ENCODE data around the gene STON1. TPM values are rescaled to one million over a fixed set of nuclear protein-coding genes. Genes with fewer than 3 reads are reported as not detected.

Gene STON1
- total RNA-seq, 1 donor from 2014 or later, result 0.88 TPM

DNA sequence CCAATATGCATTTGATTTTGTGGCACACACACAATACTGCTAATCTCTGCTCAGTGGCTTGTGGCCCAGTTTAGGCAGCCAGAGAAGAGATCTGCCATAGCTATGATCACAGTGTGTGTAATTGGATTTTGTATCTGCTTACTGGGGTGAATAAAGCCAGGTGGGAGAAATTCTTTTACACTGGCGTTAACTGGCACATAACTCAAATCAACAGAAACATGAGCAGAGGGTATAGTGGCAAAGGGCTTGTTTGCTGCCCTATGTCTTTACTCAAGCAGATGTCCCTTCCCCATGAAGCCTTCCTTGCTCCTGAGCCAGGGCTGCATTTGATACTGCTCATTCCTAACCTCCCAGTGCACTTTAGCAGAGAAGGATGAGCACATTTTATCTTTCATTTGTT lies 28.5 kb downstream of the STON1 start:
- no peaks in the 10 kb centered on the region for H3K36me3 ChIP-seq (ENCODE audit: control insufficient read depth, insufficient read depth, low read length)
- no peak overlapping the region for H3K4me3 ChIP-seq (ENCODE audit: low read depth, low read length)
- no peak for DNase-seq (ENCODE audit: low read depth)
- TF ChIP-seq, protein P1, sequence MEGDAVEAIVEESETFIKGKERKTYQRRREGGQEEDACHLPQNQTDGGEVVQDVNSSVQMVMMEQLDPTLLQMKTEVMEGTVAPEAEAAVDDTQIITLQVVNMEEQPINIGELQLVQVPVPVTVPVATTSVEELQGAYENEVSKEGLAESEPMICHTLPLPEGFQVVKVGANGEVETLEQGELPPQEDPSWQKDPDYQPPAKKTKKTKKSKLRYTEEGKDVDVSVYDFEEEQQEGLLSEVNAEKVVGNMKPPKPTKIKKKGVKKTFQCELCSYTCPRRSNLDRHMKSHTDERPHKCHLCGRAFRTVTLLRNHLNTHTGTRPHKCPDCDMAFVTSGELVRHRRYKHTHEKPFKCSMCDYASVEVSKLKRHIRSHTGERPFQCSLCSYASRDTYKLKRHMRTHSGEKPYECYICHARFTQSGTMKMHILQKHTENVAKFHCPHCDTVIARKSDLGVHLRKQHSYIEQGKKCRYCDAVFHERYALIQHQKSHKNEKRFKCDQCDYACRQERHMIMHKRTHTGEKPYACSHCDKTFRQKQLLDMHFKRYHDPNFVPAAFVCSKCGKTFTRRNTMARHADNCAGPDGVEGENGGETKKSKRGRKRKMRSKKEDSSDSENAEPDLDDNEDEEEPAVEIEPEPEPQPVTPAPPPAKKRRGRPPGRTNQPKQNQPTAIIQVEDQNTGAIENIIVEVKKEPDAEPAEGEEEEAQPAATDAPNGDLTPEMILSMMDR (IDR thresholded peaks at IDR 0.05; ENCODE audit: insufficient read depth, low read length, poor library complexity, severe bottlenecking), result no peak
- no peaks in the 10 kb centered on the region for H3K27me3 ChIP-seq (ENCODE audit: control insufficient read depth, insufficient read depth, low read length)

DNA sequence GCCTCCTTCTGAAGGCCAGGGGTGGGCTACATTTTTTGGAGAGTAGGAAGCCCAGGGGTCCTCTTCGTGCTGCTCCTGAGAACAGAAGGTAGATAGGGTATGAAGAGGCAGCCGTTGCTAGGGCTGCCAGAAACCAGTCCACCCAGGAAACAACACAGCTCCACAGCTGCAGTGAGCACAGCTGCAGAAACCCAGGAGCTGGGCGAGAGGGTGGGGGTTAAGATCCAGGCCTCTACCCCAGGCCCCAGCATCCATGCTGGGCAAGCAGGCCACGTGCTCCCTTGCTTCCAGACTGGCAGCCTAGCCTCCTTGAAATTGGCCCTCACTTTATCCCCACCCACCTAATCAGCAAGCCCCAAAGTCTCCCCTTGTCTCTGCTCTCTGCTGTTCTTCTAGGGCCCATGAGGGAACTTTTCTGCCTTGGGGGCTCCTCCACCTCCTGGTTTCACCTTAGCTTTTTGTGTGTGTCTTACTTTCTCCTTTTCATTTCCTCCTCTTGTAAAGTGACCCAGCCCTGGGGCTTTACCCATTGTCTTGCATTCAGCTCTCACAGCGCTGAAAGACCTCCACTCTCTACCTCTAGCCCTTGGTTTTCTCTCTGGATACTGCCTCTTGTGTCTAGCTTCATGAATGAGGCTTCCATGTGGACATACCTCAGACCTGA lies 30.7 kb downstream of the STON1 start:
- no peaks in the 10 kb centered on the region for H3K36me3 ChIP-seq (ENCODE audit: control insufficient read depth, insufficient read depth, low read length)
- DNase-seq (ENCODE audit: low read depth), result no peak
- TF ChIP-seq, protein P1 (IDR thresholded peaks at IDR 0.05; ENCODE audit: insufficient read depth, low read length, poor library complexity, severe bottlenecking), result no peak
- no peaks in the 10 kb centered on the region for H3K27me3 ChIP-seq (ENCODE audit: control insufficient read depth, insufficient read depth, low read length)
- no peak overlapping the region for H3K4me3 ChIP-seq (ENCODE audit: low read depth, low read length)

DNA sequence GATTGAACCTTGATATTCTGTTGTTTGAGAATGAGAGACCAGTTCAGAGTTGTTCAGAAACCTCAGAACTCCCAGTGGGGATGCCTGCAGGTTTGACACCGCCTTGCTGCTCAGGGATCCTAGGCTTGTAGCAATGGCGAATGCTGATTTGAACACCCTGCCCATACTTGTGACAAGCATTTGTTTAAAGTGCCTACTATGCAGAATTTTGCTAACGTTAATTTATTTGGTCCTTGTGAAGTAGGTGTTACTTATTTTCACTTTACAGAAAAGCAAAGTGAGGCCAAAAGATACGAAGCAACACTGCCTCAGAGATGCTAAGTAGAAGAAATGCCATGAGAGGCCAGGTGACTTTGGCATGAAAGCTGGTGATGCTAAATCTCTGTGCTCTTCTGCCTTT lies 32.3 kb downstream of the STON1 start:
- TF ChIP-seq, protein P1 (IDR thresholded peaks at IDR 0.05; ENCODE audit: insufficient read depth, low read length, poor library complexity, severe bottlenecking), result no peak
- no peak for DNase-seq (ENCODE audit: low read depth)
- H3K36me3 ChIP-seq (ENCODE audit: control insufficient read depth, insufficient read depth, low read length), result no peaks in the 10 kb centered on the region
- no peaks in the 10 kb centered on the region for H3K27me3 ChIP-seq (ENCODE audit: control insufficient read depth, insufficient read depth, low read length)
- H3K4me3 ChIP-seq (ENCODE audit: low read depth, low read length), result no peak overlapping the region

DNA sequence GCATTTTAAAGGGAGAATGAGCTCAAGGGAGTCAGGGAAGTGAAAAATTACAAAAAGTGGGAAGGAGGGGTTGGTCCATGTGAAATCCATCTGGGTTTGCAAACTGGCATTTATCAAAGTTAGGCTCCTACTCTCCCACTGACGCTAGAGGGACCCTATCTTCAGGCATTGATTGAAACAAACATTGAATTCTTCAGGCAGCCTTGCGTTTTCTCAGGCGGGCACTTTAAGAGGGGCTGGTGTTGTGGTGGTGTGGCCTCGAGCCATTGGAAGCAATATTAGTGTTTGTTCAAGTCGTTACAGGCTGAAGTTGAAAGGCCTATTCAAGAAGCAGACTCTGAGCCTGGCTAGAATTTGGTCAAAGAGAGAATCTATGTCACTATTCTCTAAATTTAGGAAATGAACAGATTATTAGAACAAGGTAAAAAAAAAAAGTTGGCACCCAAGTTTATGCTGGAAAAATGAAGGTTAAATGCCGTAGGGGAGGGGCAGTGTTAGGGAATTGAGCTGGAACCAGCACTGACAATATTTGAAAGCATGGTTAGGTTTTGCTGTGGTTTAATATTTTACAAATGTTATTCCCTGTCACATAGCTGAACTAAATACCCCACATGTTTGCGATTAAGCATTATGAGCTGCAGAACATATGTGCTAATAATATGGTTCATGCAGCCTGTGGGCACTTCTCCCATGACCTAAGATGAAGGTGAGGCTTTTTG lies 36.8 kb downstream of the STON1 start:
- H3K4me3 ChIP-seq (ENCODE audit: low read depth, low read length), result no peak overlapping the region

DNA sequence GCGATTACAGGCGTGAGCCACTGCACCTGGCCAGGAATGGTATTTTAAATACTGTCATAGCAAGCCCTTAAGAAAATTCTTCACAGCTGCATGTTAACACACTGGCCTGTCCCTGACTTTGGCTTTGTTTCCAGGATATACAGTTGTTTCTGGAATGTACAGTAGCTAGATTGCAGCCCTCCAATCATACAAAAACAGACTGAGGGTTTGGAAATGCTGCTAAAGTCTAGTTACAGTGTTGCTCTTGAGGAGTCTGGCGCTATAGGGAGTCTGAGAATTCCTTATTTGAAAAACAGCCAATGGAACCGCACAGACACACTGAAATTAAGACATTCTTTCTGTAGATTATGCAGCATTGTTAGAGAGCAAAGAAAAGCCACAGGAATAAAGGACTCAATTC lies 37.7 kb downstream of the STON1 start:
- DNase-seq (ENCODE audit: low read depth), result no peak
- TF ChIP-seq, protein P1 (IDR thresholded peaks at IDR 0.05; ENCODE audit: insufficient read depth, low read length, poor library complexity, severe bottlenecking), result no peak
- no peak overlapping the region for H3K4me3 ChIP-seq (ENCODE audit: low read depth, low read length)
- H3K27me3 ChIP-seq (ENCODE audit: control insufficient read depth, insufficient read depth, low read length), result no peaks in the 10 kb centered on the region
- no peaks in the 10 kb centered on the region for H3K36me3 ChIP-seq (ENCODE audit: control insufficient read depth, insufficient read depth, low read length)

More for the DNA sequence above, 36.8 kb downstream of the STON1 start:
- TF ChIP-seq, protein P1 (IDR thresholded peaks at IDR 0.05; ENCODE audit: insufficient read depth, low read length, poor library complexity, severe bottlenecking), result peak; percentile 59
- no peak for DNase-seq (ENCODE audit: low read depth)
- Histone ChIP-seq H3K27me3 (ENCODE audit: control insufficient read depth, insufficient read depth, low read length) (no peaks in the 10 kb centered on the region), H3K36me3 (ENCODE audit: control insufficient read depth, insufficient read depth, low read length) (no peaks in the 10 kb centered on the region)
